ENCODE measurements around the gene CFAP61. TPM values are rescaled to one million over a fixed set of nuclear protein-coding genes. Genes with fewer than 3 reads are reported as not detected.

CFAP61 gene
- total RNA-seq, 6 experiments from 2014 or later, result 0.26 TPM; not detected in 5

DNA sequence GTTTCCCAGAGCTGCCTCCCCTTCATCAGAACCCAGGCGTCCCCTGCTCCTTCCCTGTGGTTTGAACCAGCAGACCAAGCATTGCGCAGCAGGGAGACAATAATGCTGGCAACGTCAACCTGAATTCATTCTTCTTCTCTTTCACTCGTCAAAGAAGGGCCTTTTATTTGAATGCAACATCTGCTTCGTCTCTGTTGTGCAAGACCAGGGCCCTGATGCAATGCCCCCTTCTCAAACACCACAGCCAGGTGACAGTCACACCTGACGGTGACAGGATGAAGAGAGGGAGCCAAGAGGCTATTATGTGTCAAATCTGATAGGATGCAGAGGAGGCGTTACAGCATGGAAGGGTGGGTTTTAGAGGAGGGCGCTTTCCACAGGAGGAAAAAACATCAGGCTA, 323.5 kb downstream of the CFAP61 start:
- Mint-ChIP-seq H3K36me3 (ENCODE audit: low read depth) (0 out of 2 replicates have a peak, but pooled peaks cover 7% of the 10 kb centered on the region), H3K4me3 (no peak overlapping the region), H3K4me1 (ENCODE audit: low read depth) (peaks cover 11% of the 10 kb centered on the region), H3K27me3 (ENCODE audit: insufficient read depth) (peaks cover 32% of the 10 kb centered on the region), H3K9me3 (peaks cover 4% of the 10 kb centered on the region), H3K27ac (no peak overlapping the region)
- no peak for DNase-seq
- TF ChIP-seq, protein P1, sequence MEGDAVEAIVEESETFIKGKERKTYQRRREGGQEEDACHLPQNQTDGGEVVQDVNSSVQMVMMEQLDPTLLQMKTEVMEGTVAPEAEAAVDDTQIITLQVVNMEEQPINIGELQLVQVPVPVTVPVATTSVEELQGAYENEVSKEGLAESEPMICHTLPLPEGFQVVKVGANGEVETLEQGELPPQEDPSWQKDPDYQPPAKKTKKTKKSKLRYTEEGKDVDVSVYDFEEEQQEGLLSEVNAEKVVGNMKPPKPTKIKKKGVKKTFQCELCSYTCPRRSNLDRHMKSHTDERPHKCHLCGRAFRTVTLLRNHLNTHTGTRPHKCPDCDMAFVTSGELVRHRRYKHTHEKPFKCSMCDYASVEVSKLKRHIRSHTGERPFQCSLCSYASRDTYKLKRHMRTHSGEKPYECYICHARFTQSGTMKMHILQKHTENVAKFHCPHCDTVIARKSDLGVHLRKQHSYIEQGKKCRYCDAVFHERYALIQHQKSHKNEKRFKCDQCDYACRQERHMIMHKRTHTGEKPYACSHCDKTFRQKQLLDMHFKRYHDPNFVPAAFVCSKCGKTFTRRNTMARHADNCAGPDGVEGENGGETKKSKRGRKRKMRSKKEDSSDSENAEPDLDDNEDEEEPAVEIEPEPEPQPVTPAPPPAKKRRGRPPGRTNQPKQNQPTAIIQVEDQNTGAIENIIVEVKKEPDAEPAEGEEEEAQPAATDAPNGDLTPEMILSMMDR (IDR thresholded peaks at IDR 0.05), result no peak

DNA sequence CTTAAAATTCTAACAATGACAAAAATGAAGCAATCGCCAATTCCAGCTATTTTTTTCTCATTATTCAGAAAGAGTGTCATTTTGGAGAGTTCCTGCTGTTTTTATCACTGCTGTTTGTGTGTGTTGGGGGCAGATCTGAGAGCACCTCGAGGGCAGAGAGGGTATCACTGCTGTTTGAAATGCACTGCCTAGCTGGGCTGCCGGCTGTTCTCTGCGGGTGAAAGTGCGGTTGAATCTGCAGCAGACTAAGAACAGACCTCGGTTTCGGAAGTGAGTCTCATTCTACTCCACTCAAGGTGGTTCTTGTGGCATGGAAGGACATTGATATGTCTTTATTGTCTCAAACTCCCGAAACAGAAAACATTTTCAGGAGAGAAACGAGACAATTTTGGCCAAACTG, 333.9 kb downstream of the CFAP61 start:
- peaks cover 12% of the 10 kb centered on the region for H3K27me3 Mint-ChIP-seq (ENCODE audit: insufficient read depth)
- no peak overlapping the region for H3K4me3 Mint-ChIP-seq
- TF ChIP-seq, protein P1 (IDR thresholded peaks at IDR 0.05), result no peak
- DNase-seq, result no peak
- no peak overlapping the region for H3K27ac Mint-ChIP-seq
- no peaks in the 10 kb centered on the region for H3K9me3 Mint-ChIP-seq
- no peaks in the 10 kb centered on the region for H3K36me3 Mint-ChIP-seq (ENCODE audit: low read depth)
- no peaks in the 10 kb centered on the region for H3K4me1 Mint-ChIP-seq (ENCODE audit: low read depth)

DNA sequence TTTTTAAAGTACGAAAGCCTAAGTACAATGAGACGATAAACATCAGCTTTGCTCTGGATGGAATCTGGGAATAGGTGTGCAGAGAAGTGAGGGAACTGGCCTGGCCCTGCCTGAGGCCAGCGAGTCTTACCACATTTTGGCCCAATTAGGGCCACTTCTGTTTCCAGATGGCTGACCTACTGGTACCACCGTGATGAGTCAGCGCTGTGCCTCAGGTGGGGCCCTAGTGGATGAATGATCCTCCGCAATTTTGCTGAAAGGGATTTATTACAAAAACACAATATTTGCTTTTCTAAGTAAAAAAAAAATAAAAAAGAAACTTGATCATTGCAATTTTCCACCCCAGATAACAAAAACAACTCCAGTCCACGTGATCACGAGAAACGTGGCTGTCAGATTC, 338.1 kb downstream of the CFAP61 start:
- DNase-seq, result no peak
- no peaks in the 10 kb centered on the region for H3K36me3 Mint-ChIP-seq (ENCODE audit: low read depth)
- H3K4me3 Mint-ChIP-seq, result no peak overlapping the region
- H3K27ac Mint-ChIP-seq, result no peak overlapping the region
- H3K27me3 Mint-ChIP-seq (ENCODE audit: insufficient read depth), result peaks cover 2% of the 10 kb centered on the region; the same call in 1 of the 2 replicates
- H3K9me3 Mint-ChIP-seq, result no peaks in the 10 kb centered on the region
- peaks cover 18% of the 10 kb centered on the region for H3K4me1 Mint-ChIP-seq (ENCODE audit: low read depth)
- TF ChIP-seq, protein P1 (IDR thresholded peaks at IDR 0.05), result no peak

DNA sequence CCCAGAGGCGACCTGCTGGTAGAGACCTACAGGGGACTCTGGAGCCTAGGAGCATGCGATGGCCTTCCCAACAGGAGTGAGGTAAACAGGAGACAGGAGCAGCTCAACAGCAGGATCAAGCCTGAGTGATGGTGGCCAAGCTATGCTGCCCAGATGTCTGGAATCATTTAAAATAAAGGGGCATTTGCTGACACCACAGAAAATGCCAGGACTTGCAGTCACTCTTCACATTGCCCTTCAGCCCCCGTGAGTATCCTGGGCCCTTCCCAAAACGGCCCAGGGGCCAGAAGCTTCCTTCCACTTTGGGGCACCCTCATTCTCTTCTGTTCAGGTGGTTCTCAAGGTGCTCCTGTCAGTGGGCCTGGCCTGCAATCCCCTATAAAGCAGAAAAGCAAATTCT, 338.8 kb downstream of the CFAP61 start:
- no peak for DNase-seq
- Mint-ChIP-seq H3K4me3 (no peak overlapping the region), H3K9me3 (no peaks in the 10 kb centered on the region), H3K27ac (no peak overlapping the region), H3K36me3 (ENCODE audit: low read depth) (no peaks in the 10 kb centered on the region), H3K27me3 (ENCODE audit: insufficient read depth) (peaks cover 2% of the 10 kb centered on the region; the same call in 1 of the 2 replicates), H3K4me1 (ENCODE audit: low read depth) (peaks cover 18% of the 10 kb centered on the region)
- TF ChIP-seq, protein P1 (IDR thresholded peaks at IDR 0.05), result no peak

DNA sequence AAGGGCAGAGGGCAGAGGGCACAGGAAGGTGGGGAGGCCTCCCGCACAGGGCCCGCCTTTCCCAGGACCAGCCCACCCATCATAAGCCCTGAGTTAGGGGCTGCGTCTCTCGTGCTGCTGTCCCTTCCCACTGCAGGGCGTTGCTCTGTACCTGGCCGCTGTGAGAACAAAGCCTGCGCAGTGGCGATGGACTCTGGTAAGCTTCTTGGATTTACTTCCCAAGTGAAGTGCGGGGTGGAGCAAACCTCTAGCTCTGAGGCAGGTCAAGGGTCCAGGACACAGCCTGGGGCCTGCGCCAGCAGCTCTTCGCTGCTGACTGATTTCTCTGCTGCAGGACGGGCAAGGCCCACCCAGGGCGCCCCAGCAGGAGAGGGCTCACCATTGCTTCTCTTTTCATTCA, 339.4 kb downstream of the CFAP61 start:
- no peak for DNase-seq
- H3K9me3 Mint-ChIP-seq, result no peaks in the 10 kb centered on the region
- H3K27ac Mint-ChIP-seq, result no peak overlapping the region
- H3K4me3 Mint-ChIP-seq, result no peak overlapping the region
- peaks cover 4% of the 10 kb centered on the region; the same call in 1 of the 2 replicates for H3K27me3 Mint-ChIP-seq (ENCODE audit: insufficient read depth)
- TF ChIP-seq, protein P1 (IDR thresholded peaks at IDR 0.05), result no peak
- no peaks in the 10 kb centered on the region for H3K36me3 Mint-ChIP-seq (ENCODE audit: low read depth)
- H3K4me1 Mint-ChIP-seq (ENCODE audit: low read depth), result peaks cover 18% of the 10 kb centered on the region

Data from HFFc6 (cell line).